Fibroblast of upper back skin (primary cell): ENCODE results near the gene HSPA12A.
A peak's percentile ranks its signal among the peaks of the same experiment; 100 is the strongest.

Source experiments
- DNase-seq: peaks from one replicate; pipeline ENCODE4 v3.0.0-alpha.2; 2013

The HSPA12A gene

DNA sequence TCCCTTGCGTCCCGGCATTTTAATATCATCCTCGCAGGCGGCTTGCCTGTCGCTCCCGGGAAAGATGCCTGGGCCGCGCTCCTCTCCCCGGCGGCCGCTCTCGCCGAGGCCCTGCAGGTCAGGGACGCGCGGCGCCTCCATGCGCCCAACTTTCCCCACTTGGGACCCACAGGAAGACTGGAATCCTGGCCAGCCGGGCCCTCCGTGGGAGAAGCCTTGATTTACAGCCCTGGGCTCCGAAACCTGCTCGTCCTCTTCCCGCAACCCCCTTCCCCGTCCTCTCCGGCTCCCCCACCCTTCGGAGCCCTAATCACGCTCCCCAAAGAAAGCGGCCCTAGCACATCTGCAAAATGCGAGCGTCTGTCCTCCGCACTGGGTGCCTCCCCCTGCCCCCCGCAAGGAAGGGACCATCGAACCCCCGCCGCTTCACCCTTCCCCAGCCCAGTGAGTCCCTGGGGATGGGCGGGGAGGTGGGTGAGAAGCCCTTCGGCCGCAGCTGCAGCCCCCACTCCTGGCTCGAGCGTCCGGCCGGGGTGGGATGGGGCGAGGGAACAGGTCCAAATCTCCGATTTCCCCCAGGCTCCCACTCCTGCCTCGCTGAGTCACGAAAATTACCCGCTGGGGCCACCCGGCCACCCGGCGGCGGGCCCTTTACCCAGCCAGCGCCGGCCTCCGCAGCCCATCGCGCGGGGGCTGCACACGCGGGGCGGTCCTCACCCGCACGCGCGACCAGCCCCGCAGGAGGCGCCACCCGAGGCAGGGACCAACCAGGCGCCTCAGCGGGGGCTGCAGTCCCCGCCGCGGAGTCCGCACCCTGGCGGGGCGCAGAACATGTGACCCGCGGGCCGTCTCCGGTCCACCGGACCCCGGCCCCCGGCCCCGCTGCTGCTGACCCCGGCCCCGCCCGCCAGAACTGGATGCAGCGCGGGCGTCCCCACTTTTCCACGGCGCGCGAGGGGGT lies 695 bp downstream of the HSPA12A start:
- no peak for DNase-seq

DNA sequence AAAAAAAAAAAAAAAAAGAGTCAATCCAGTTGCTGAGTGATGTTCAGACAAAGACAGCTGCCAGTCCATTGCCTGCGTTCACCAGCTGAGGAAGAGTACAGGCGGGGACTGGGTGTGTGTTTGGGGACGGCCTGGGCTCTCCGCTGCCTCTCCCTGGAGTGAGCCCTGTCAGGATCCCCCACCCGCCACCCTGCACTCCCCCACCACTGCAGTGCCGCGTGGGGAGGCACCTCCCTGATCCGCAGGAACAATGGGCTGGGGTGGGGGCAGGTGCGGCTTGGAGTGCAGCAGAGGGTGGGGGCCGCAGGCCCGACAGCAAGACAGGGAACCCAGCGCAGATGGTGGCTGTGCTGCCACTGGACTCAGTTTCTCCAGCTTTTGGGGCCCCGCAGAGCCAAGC lies 1.4 kb downstream of the HSPA12A start:
- no peak for DNase-seq

DNA sequence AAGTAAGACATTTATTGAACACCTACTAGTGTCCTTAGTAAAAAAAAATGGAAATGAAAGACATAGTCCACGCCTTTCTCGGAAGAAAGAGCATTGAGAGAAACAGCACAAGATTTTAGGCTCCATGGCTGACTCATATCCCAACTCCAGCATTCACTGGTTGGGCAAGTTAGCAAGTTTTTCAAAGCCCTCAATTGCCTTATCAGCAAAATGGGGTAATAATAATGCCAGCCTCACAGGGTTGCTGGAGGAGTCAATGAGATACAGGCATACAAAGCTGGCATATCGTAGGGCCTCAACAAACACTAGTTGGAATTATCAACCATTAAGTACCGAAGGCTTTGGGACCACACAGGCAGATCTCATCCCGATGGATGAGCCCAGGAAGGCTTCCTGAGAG lies 4.0 kb downstream of the HSPA12A start:
- DNase-seq = no peak

- no peak for DNase-seq
These were observed 4.6 kb downstream of the HSPA12A start for GRCh38 chr10:116737627-116738327.

DNA sequence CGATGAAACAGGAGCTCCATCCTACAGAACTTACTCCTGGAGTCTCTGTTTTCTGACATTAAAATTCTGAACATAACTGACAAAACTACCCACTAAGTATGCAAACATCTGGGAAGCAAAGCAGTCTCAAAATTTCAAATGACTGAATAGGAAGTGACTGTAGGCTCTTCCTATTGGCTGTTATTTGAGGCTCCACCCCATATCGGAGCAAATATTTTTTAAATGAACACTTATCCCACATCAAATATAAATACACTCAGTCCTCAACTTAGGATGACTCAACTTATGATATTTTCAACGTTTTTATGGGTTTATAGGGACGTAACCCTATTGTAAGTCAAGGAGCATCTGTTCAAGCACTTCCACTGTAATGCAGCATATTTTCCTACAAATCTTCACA lies 8.8 kb downstream of the HSPA12A start:
- peak; percentile 70 for DNase-seq

DNA sequence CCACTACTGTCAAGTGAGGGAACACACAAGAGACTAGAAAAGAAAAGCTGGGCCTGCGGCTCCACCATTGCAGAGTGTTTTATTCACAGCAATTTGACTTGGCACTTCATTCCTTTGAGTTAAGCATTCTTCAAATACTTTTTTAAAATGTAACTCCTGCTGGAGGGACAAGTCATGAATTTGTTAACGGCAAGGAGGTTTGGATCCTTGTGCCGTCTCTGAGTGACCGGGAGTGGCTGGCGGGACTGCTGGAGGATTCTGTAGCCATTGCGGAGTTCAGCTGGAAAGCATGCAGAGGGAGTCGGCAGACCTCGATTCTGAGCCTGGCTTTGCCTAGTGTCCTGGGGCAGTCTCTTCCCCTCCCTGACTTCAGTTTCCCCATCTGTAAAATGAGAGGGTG lies 9.8 kb downstream of the HSPA12A start:
- no peak for DNase-seq

GRCh38 chr10:116730464-116731260 lies 11.7 kb downstream of the HSPA12A start:
- DNase-seq = no peak

DNA sequence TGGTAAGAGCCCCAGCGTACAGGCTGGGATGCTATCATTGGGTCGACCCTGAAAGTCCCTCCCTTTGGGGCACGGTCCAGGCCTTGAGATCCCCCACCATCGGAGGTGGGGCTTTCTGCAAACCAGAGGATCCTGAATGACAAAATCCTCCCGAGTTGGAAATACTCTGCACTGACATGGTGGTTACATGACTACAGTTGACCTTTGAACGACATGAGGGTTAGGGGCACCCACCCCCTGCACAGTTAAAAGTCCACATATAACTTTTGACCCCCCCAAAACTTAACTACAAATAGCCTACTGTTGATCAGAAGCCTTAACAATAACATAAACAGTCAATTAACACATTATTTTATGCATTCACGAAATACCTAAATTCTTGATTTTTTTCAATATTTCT lies 13.1 kb downstream of the HSPA12A start:
- DNase-seq = no peak

GRCh38 chr10:116728526-116729096 lies 13.8 kb downstream of the HSPA12A start:
- peak; percentile 21 for DNase-seq

GRCh38 chr10:116723428-116724281 lies 18.7 kb downstream of the HSPA12A start:
- DNase-seq = no peak

DNA sequence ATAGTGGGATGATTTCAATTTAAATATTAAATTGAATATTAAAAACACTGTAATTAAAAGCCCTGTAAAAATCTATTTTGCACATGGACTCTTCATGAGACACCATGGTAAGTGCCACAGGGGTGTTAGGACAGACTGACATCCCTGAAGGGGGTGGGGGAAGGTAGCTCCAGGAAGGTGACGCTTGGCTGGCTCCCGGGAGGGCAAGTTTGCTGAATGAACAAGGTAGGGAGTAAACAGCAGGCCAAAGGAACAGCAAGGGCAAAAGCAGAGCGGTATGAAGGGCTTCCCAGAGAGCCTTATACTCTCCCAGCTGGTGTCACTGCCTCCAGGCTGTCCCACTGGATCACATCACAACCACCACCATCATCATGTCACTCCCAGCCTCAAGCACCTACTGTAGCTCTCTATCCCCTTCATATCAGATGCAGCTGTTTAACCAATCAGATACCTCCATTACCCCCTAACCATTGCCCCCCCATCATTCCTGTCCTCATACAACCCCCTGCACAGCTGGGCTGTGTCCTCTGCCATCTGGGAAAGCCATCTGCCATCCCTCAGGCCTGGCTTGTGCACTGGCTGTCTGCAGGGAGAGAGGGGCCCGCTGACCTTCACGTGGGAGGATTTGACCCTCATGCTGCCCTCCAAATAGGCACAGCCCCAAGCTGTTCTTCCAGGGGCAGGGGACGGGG lies 19.5 kb downstream of the HSPA12A start:
- no peak for DNase-seq

- DNase-seq = peak; percentile 67
These were observed 20.6 kb downstream of the HSPA12A start for GRCh38 chr10:116721547-116722392.

GRCh38 chr10:116720668-116721546 lies 21.5 kb downstream of the HSPA12A start:
- DNase-seq = no peak

GRCh38 chr10:116720241-116720643 lies 22.1 kb downstream of the HSPA12A start:
- no peak for DNase-seq

- DNase-seq = no peak
These were observed 22.6 kb downstream of the HSPA12A start for GRCh38 chr10:116719804-116720203.

DNA sequence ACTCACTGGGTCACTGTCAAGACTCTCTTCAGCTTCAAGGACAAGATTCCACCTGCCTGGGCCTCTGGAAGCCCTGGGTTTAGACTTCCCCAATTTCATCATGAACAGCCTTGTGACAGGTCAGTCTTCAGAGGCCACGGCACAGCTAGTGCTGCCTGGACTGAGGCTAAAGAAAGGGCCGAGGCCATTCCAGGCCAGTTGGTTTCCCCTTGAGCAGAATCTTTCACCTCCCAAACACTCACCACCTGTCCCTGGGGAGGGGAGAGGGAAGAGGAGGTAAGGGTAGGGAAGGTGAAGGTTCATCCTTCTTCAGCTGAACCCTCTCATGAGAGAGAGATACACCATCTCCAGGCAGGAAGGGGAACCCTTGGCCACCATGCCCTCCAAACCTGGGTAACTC lies 24.3 kb downstream of the HSPA12A start:
- no peak for DNase-seq

- no peak for DNase-seq
These were observed 26.0 kb downstream of the HSPA12A start for GRCh38 chr10:116716381-116716780.

- no peak for DNase-seq
These were observed 26.5 kb downstream of the HSPA12A start for GRCh38 chr10:116715839-116716377.

GRCh38 chr10:116715341-116715740 lies 27.0 kb downstream of the HSPA12A start:
- no peak for DNase-seq
